ENCODE results near the gene CADPS2.

Gene CADPS2

GRCh38 chr7:122298618-122299017, 587.6 kb downstream of the CADPS2 start (continued):
- TF ChIP-seq TSHZ2 (CRISPR knock-in tag; IDR thresholded peaks at IDR 0.05) (no peak), TCF4 (CRISPR knock-in tag; IDR thresholded peaks at IDR 0.05; ENCODE audit: borderline replicate concordance) (no peak), TOX (CRISPR knock-in tag; IDR thresholded peaks at IDR 0.05; ENCODE audit: borderline replicate concordance) (no peak), ZNF70 (CRISPR knock-in tag; IDR thresholded peaks at IDR 0.05) (no peak), ESRRG (CRISPR knock-in tag; IDR thresholded peaks at IDR 0.05) (no peak), BACH2 (CRISPR knock-in tag; IDR thresholded peaks at IDR 0.05; ENCODE audit: borderline replicate concordance) (no peak)

- TF ChIP-seq TSHZ2 (CRISPR knock-in tag; IDR thresholded peaks at IDR 0.05) = no peak
- TF ChIP-seq ZNF565 (CRISPR knock-in tag; conservative IDR thresholded peaks at IDR 0.05; ENCODE audit: low read depth) = no peak
- TF ChIP-seq GLIS3 (CRISPR knock-in tag; IDR thresholded peaks at IDR 0.05) = no peak
- TF ChIP-seq PPARA (CRISPR knock-in tag; IDR thresholded peaks at IDR 0.05; ENCODE audit: borderline replicate concordance) = no peak
- TF ChIP-seq ZFP30 (CRISPR knock-in tag; IDR thresholded peaks at IDR 0.05) = no peak
- TF ChIP-seq ZNF70 (CRISPR knock-in tag; IDR thresholded peaks at IDR 0.05) = no peak
- TF ChIP-seq ZFP3 (CRISPR knock-in tag; IDR thresholded peaks at IDR 0.05) = no peak
- no peak for ATAC-seq
Observed at GRCh38 chr7:122298131-122298530, 588.1 kb downstream of the CADPS2 start.

DNA sequence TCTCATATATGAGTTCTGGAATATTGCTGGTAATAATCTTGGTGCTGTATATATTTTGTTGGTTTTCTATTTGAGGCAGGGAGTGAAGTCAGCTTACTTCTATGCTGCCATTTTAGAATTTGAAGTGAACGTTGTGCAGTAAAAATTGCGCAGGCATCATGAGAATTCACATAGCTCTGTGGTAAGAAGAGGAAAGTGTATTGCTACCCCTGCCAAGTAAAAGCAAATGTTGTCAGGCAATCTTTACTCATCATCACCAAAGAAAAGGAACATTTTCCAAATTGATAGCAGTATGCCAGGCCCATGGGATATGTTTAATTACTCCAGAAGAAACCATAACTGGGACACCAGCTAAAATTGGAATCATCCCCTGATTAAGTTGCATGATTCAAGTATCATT, 595.1 kb downstream of the CADPS2 start:
- no peak for TF ChIP-seq ZNF8 (CRISPR knock-in tag; IDR thresholded peaks at IDR 0.05)
- no peak for TF ChIP-seq PPARA (CRISPR knock-in tag; IDR thresholded peaks at IDR 0.05; ENCODE audit: borderline replicate concordance)
- no peak for TF ChIP-seq SNAI2 (CRISPR knock-in tag; IDR thresholded peaks at IDR 0.05)
- TF ChIP-seq OSR1 (CRISPR knock-in tag; IDR thresholded peaks at IDR 0.05) = no peak

DNA sequence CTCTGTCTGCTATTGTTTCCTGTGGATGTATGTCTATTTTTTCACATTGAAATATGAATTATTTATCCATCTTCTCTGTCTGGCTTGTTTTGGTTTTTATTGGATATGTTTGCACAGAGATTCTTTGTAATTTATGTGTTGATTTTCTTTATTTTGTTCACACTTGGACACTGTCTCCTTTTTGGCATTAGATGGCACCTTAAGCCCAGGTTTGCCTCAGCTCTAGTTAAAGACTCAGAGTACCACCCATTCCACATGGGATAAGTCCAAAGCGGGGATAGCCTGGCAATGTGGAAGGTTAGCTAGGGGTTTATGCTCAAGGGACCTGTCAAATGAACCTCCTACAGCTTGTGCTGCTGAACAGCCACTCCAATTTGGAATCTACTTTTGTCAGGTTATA, 595.8 kb downstream of the CADPS2 start:
- ATAC-seq = no peak
- TF ChIP-seq TSHZ2 (CRISPR knock-in tag; IDR thresholded peaks at IDR 0.05) (no peak), ZNF565 (CRISPR knock-in tag; conservative IDR thresholded peaks at IDR 0.05; ENCODE audit: low read depth) (no peak), TCF4 (CRISPR knock-in tag; IDR thresholded peaks at IDR 0.05; ENCODE audit: borderline replicate concordance) (no peak), ZNF8 (CRISPR knock-in tag; IDR thresholded peaks at IDR 0.05) (no peak), OSR1 (CRISPR knock-in tag; IDR thresholded peaks at IDR 0.05) (no peak), CSDC2 (CRISPR knock-in tag; IDR thresholded peaks at IDR 0.05) (no peak), SNAI2 (CRISPR knock-in tag; IDR thresholded peaks at IDR 0.05) (no peak), ZFP30 (CRISPR knock-in tag; IDR thresholded peaks at IDR 0.05) (no peak), ZNF70 (CRISPR knock-in tag; IDR thresholded peaks at IDR 0.05) (no peak), ESRRG (CRISPR knock-in tag; IDR thresholded peaks at IDR 0.05) (no peak)
- TF ChIP-seq, protein P1, sequence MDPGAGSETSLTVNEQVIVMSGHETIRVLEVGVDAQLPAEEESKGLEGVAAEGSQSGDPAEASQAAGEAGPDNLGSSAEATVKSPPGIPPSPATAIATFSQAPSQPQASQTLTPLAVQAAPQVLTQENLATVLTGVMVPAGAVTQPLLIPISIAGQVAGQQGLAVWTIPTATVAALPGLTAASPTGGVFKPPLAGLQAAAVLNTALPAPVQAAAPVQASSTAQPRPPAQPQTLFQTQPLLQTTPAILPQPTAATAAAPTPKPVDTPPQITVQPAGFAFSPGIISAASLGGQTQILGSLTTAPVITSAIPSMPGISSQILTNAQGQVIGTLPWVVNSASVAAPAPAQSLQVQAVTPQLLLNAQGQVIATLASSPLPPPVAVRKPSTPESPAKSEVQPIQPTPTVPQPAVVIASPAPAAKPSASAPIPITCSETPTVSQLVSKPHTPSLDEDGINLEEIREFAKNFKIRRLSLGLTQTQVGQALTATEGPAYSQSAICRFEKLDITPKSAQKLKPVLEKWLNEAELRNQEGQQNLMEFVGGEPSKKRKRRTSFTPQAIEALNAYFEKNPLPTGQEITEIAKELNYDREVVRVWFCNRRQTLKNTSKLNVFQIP (CRISPR knock-in tag; IDR thresholded peaks at IDR 0.05; ENCODE audit: borderline replicate concordance, low read depth) = no peak
- TF ChIP-seq, protein P2, sequence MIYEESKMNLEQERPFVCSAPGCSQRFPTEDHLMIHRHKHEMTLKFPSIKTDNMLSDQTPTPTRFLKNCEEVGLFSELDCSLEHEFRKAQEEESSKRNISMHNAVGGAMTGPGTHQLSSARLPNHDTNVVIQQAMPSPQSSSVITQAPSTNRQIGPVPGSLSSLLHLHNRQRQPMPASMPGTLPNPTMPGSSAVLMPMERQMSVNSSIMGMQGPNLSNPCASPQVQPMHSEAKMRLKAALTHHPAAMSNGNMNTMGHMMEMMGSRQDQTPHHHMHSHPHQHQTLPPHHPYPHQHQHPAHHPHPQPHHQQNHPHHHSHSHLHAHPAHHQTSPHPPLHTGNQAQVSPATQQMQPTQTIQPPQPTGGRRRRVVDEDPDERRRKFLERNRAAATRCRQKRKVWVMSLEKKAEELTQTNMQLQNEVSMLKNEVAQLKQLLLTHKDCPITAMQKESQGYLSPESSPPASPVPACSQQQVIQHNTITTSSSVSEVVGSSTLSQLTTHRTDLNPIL (CRISPR knock-in tag; IDR thresholded peaks at IDR 0.05; ENCODE audit: low read depth) = no peak
- TF ChIP-seq, protein P3, sequence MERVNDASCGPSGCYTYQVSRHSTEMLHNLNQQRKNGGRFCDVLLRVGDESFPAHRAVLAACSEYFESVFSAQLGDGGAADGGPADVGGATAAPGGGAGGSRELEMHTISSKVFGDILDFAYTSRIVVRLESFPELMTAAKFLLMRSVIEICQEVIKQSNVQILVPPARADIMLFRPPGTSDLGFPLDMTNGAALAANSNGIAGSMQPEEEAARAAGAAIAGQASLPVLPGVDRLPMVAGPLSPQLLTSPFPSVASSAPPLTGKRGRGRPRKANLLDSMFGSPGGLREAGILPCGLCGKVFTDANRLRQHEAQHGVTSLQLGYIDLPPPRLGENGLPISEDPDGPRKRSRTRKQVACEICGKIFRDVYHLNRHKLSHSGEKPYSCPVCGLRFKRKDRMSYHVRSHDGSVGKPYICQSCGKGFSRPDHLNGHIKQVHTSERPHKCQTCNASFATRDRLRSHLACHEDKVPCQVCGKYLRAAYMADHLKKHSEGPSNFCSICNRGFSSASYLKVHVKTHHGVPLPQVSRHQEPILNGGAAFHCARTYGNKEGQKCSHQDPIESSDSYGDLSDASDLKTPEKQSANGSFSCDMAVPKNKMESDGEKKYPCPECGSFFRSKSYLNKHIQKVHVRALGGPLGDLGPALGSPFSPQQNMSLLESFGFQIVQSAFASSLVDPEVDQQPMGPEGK (CRISPR knock-in tag; IDR thresholded peaks at IDR 0.05; ENCODE audit: borderline replicate concordance) = no peak

More for the DNA sequence above, 595.1 kb downstream of the CADPS2 start:
- no peak for ATAC-seq

All from SK-N-SH treated with all-trans-retinoic acid at 6 μM for 48 hours (cell line).